ENCODE measurements around the gene ZBTB18. TPM values are rescaled to one million over a fixed set of nuclear protein-coding genes. Genes with fewer than 3 reads are reported as not detected.
A peak's percentile ranks its signal among the peaks of the same experiment; 100 is the strongest.

ZBTB18 gene
- total and polyA plus RNA-seq, 8 donors = 13.8 to 23.5 (median 14.9) TPM

DNA sequence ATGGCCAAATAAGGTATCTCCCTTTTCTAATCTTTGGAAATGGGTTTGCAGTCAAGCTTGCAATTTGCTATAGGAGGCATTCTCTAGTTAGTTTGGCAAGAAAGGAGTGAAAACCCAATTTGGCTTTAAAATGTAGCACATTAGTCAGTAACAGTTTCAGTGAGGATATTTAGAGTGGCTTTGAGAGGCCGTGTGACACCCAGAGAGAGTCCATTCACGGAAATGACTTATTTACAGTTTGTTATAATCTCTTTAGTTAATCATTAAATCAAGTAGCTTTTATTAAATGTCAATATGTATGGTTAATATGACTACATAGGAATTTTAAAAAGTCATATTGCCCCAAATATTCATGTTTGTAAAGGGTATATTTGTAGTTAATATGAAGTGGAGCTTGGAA is 9.6 kb downstream of the ZBTB18 start:
- Histone ChIP-seq H3K27me3 (no peaks in the 10 kb centered on the region), H3K4me3 (no peak overlapping the region), H3K27ac (no peak overlapping the region), H3K36me3 (peaks cover 0 to 2% of the 10 kb centered on the region in 2 donors), H3K4me1 (no peaks in the 10 kb centered on the region), H3K9me3 (no peaks in the 10 kb centered on the region)
- ATAC-seq (peak; percentile 84), DNase-seq (no peak)
- intact Hi-C loops (cut with DNase I) = no loop called here
- TF ChIP-seq, protein P1, sequence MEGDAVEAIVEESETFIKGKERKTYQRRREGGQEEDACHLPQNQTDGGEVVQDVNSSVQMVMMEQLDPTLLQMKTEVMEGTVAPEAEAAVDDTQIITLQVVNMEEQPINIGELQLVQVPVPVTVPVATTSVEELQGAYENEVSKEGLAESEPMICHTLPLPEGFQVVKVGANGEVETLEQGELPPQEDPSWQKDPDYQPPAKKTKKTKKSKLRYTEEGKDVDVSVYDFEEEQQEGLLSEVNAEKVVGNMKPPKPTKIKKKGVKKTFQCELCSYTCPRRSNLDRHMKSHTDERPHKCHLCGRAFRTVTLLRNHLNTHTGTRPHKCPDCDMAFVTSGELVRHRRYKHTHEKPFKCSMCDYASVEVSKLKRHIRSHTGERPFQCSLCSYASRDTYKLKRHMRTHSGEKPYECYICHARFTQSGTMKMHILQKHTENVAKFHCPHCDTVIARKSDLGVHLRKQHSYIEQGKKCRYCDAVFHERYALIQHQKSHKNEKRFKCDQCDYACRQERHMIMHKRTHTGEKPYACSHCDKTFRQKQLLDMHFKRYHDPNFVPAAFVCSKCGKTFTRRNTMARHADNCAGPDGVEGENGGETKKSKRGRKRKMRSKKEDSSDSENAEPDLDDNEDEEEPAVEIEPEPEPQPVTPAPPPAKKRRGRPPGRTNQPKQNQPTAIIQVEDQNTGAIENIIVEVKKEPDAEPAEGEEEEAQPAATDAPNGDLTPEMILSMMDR (IDR thresholded peaks at IDR 0.05) = no peak

- H3K9me3 ChIP-seq = no peaks in the 10 kb centered on the region
- ATAC-seq = no peak
- TF ChIP-seq, protein P1 (IDR thresholded peaks at IDR 0.05) = no peak
- H3K36me3 ChIP-seq = no peaks in the 10 kb centered on the region
- H3K27me3 ChIP-seq = no peaks in the 10 kb centered on the region
- no peak for DNase-seq
- no peak overlapping the region for H3K27ac ChIP-seq
- intact Hi-C loops (cut with DNase I) = no loop called here
- no peak overlapping the region for H3K4me3 ChIP-seq
- no peaks in the 10 kb centered on the region for H3K4me1 ChIP-seq
These were observed 11.2 kb downstream of the ZBTB18 start for GRCh38 chr1:244062156-244062725.

- Histone ChIP-seq H3K27ac (no peak overlapping the region), H3K36me3 (no peaks in the 10 kb centered on the region), H3K4me1 (no peaks in the 10 kb centered on the region), H3K9me3 (no peaks in the 10 kb centered on the region), H3K27me3 (no peaks in the 10 kb centered on the region), H3K4me3 (no peak overlapping the region)
- TF ChIP-seq, protein P1 (IDR thresholded peaks at IDR 0.05) = no peak
- intact Hi-C loops (cut with DNase I) = no loop called here
- peak in 1 of 4 donors; percentile 26 for DNase-seq
- ATAC-seq = no peak
These were observed 12.4 kb downstream of the ZBTB18 start for GRCh38 chr1:244063498-244063897.

DNA sequence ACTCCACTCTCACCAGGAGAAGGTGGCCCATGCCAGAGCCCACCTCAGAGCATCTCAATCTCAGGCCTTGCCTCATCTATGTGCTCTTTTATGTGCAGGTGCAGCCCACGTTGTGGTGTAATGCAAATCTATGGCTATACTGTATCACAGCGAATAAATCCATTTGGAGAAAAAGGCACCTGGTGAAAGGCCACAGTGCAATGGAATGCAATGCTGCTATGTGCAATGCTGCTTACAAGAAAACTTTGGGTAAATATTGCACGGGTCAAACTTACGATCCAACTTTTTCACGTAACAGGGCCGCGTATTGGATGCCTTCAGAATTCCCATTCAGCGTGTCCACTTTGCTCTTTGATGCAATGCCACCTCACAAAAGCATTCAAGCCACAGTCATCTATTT is 13.5 kb downstream of the ZBTB18 start:
- no peaks in the 10 kb centered on the region for H3K27me3 ChIP-seq
- no peak overlapping the region for H3K4me3 ChIP-seq
- H3K27ac ChIP-seq = no peak overlapping the region
- intact Hi-C loops (cut with DNase I) = no loop called here
- TF ChIP-seq, protein P1 (IDR thresholded peaks at IDR 0.05) = no peak
- no peak for DNase-seq
- H3K4me1 ChIP-seq = no peaks in the 10 kb centered on the region
- no peaks in the 10 kb centered on the region for H3K9me3 ChIP-seq
- no peak for ATAC-seq
- H3K36me3 ChIP-seq = no peaks in the 10 kb centered on the region

DNA sequence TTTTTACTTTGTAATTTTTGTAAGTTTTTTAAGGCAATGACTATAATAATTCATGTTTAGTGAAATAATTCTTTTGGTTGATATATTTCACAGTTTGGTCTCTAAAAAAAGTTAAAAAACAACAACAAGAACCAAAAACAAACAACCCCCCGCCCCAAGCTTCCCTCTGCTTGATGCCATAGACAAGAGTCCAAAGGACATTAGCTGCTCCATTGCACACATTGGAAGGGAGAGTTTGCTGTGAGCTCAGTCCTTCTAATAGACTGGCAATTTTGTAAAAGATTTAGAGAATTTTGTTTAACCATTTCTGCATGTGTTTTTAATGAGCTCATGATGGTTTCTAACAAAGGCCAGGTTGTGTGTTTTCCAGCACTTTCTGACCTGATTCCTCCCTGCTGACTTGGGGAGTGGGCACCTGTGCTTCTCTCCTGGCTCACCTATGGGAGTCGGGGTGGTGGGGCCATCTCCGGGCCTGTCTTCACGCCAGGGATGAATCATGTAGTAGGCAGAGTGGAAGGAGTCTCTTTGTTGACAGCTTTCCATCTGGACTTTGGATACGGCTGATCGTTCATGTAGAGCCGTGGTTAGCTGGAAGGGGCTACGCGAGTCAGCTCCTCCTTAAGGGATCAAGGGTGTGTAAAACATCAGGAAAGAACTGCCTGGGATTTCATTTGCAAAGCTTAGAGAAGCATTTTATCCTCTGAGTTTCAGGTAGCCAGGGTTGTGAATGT is 14.1 kb downstream of the ZBTB18 start:
- Histone ChIP-seq H3K4me3 (no peak overlapping the region), H3K27ac (no peak overlapping the region)
- TF ChIP-seq, protein P1 (IDR thresholded peaks at IDR 0.05) = no peak

More for the DNA sequence above, 14.1 kb downstream of the ZBTB18 start:
- ATAC-seq = no peak
- Histone ChIP-seq H3K36me3 (no peaks in the 10 kb centered on the region), H3K27me3 (no peaks in the 10 kb centered on the region), H3K9me3 (no peaks in the 10 kb centered on the region), H3K4me1 (no peaks in the 10 kb centered on the region)
- no peak for DNase-seq
- intact Hi-C loops (cut with DNase I) = no loop called here

All from left lung (tissue), 10 donors.